GM12878 (cell line): ENCODE results near the gene HMGXB4. TPM values are rescaled to one million over a fixed set of nuclear protein-coding genes. Genes with fewer than 3 reads are reported as not detected.

Source experiments
- ATAC-seq: fragments of 200-7000 bp; cut with Tn5 transposase; 3 replicates; pipeline ENCODE4 v1.9.1; 2020; ENCODE audit warnings: mild to moderate bottlenecking, moderate library complexity
- BruUV-seq: library from RNA; stranded (reverse); fragments of 400-500 nt; replicated peaks from 2 replicates; lab custom pipeline; 2021; lab: Mats Ljungman, UMichigan
- CTCF ChIA-PET: fragments of 300-600 bp; sonication (Branson Sonifier 250); formaldehyde crosslinking; extraction: SDS; loops from one replicate; lab custom pipeline; 2021; ENCODE audit warnings: inconsistent platforms; lab: Yijun Ruan, JAX
- POLR2A ChIA-PET: fragments of 350-600 bp; formaldehyde crosslinking; extraction: SDS; loops from one replicate; lab custom pipeline; 2021; ENCODE audit warnings: inconsistent platforms; lab: Charles Lee
- RAD21 ChIA-PET: fragments of 300-600 bp; sonication (Branson Sonifier 250); formaldehyde crosslinking; loops from one replicate; lab custom pipeline; 2023; ENCODE audit warnings: antibody characterized with exemption; ENCODE audit not compliant: unreplicated experiment; lab: Charles Lee
- SMC1A ChIA-PET: fragments of 300-600 bp; sonication (Branson Sonifier 250); formaldehyde crosslinking; loops from one replicate; lab custom pipeline; 2023; ENCODE audit not compliant: unreplicated experiment, uncharacterized antibody; lab: Charles Lee
- DNase-seq: peaks from one replicate; pipeline ENCODE4 v3.0.0-alpha.2; 2011; ENCODE audit warnings: low read depth, low spot score
- FAIRE-seq: peaks from 3 replicates; lab custom pipeline; 2011; peaks lifted over from hg19 to GRCh38; lab: Jason Lieb, UNC
- H2AFZ ChIP-seq: 2 replicates; pipeline ENCODE4 v1.6.0; 2011; ENCODE audit warnings: low read depth, low read length, control low read depth; ENCODE audit not compliant: control insufficient read depth
- H3K27ac ChIP-seq: 2 replicates; pipeline ENCODE4 v1.5.1; 2011; ENCODE audit warnings: control low read depth; ENCODE audit not compliant: control insufficient read depth, insufficient read depth
- H3K27me3 ChIP-seq, 2 experiments: replicated peaks in 1 of 2; 2 replicates each; pipeline versions ENCODE4 v1.6.0 to v1.6.1; 2011; ENCODE audit warnings: low read length in 1 of 2; ENCODE audit not compliant: control insufficient read depth in 2 of 2, insufficient read depth in 2 of 2
- H3K36me3 ChIP-seq, 2 experiments: 2 replicates each; pipeline ENCODE4 v1.5.1; 2011; ENCODE audit warnings: low read length in 1 of 2; ENCODE audit not compliant: control insufficient read depth in 2 of 2, insufficient read depth in 2 of 2
- H3K4me1 ChIP-seq: 2 replicates; pipeline ENCODE4 v1.6.1; 2011; ENCODE audit warnings: mild to moderate bottlenecking, low read length, moderate library complexity, mixed read lengths; ENCODE audit not compliant: control insufficient read depth, insufficient read depth
- H3K4me2 ChIP-seq: 2 replicates; pipeline ENCODE4 v1.6.0; 2011; ENCODE audit warnings: control low read depth; ENCODE audit not compliant: control insufficient read depth, insufficient read depth
- H3K4me3 ChIP-seq: fragments of 200-600 bp; sonication (generic); 2 replicates; pipeline ENCODE4 v1.5.1; 2016
- H3K79me2 ChIP-seq: 2 replicates; pipeline ENCODE4 v1.6.0; 2011; ENCODE audit warnings: low read length; ENCODE audit not compliant: control insufficient read depth, insufficient read depth
- H3K9ac ChIP-seq: 2 replicates; pipeline ENCODE4 v1.8.0; 2011; ENCODE audit warnings: low read length, control low read depth, mixed read lengths; ENCODE audit not compliant: control insufficient read depth, insufficient read depth
- H3K9me3 ChIP-seq: replicated peaks from 3 replicates; pipeline ENCODE4 v1.5.1; 2011; ENCODE audit warnings: mild to moderate bottlenecking, low read length; ENCODE audit not compliant: control insufficient read depth, insufficient read depth
- H4K20me1 ChIP-seq: 2 replicates; pipeline ENCODE4 v1.6.0; 2011; ENCODE audit not compliant: control insufficient read depth, insufficient read depth
- CHD1 ChIP-seq: IDR thresholded peaks from 2 replicates; pipeline ENCODE4 v1.6.1; 2012; ENCODE audit warnings: low read depth, low read length, improper control_type of control experiment
- CTCF ChIP-seq, 3 experiments: IDR thresholded peaks in 2 of 3; conservative IDR thresholded peaks in 1 of 3; 2 replicates each; pipeline ENCODE4 v1.5.1; 2011; ENCODE audit warnings: low read depth in 3 of 3, low read length in 3 of 3, mild to moderate bottlenecking in 3 of 3, control low read depth in 2 of 3, moderate library complexity in 2 of 3, inconsistent platforms in 1 of 3, mixed read lengths in 1 of 3; ENCODE audit not compliant: control insufficient read depth in 2 of 3, insufficient read depth in 1 of 3; ENCODE audit errors: extremely low read depth in 1 of 3
- EED ChIP-seq: sonication (generic); IDR thresholded peaks from 2 replicates; pipeline ENCODE4 v1.6.1; 2016; ENCODE audit warnings: antibody characterized with exemption, low read depth
- POLR2A ChIP-seq: IDR thresholded peaks from 2 replicates; pipeline ENCODE4 v1.6.1; 2011; ENCODE audit warnings: low read depth, mild to moderate bottlenecking, low read length
- RBBP5 ChIP-seq: fragments of 200-600 bp; sonication (generic); conservative IDR thresholded peaks from 2 replicates; pipeline ENCODE4 v1.6.1; 2016
- ZBED1 ChIP-seq: IDR thresholded peaks from 2 replicates; pipeline ENCODE4 v1.6.1; 2016; ENCODE audit warnings: borderline replicate concordance
- ZNF207 ChIP-seq: fragments of 450-650 bp; IDR thresholded peaks from 2 replicates; pipeline ENCODE4 v1.6.1; 2014; ENCODE audit warnings: antibody characterized with exemption, mild to moderate bottlenecking, borderline replicate concordance
- WGBS: methylation state at CpG from one replicate; pipeline ENCODE4 v1.1.6; 2016; ENCODE audit warnings: low lambda C conversion rate; ENCODE audit not compliant: insufficient replicate concordance, insufficient coverage; ENCODE audit errors: missing lambda C conversion rate; 5-methylcytosine and 5-hydroxymethylcytosine counted together
- in situ Hi-C: fragments of 300-500 bp; cut with MboI; formaldehyde crosslinking; loops from 9 replicates; pipeline ENCODE4 v1.14.3; 2018; ENCODE audit warnings: mixed read lengths
- intact Hi-C: fragments of 100-400 bp; cut with micrococcal nuclease; formaldehyde crosslinking; loops from one replicate; pipeline ENCODE4 v1.14.2; 2022; ENCODE audit not compliant: unreplicated experiment
- polyA plus RNA-seq, 11 experiments: library from polyadenylated mRNA; depleted of rRNA in 4 of 11; unstranded in 6 of 11; stranded (reverse) in 5 of 11; fragments of >200 nt; fragmentation: Nextera tagmentation in 4 of 11; fragmentation: Illumina TruSeq in 1 of 11; extraction: Ambion mirVana in 4 of 11; extraction: Trizol in 1 of 11; gene quantifications; 1 replicate in 1 of 11; 2 replicates in 10 of 11; pipeline versions ENCODE4 v1.2.1 to v1.2.3, GENCODE V29; 2011 to 2016; ENCODE audit warnings: inconsistent platforms in 2 of 11, missing spikeins in 2 of 11, low read depth in 1 of 11
- total RNA-seq, 4 experiments: library from RNA; depleted of rRNA in 3 of 4; stranded (reverse); fragments of >200 nt in 3 of 4; fragmentation: Illumina TruSeq in 1 of 4; extraction: Trizol in 1 of 4; gene quantifications; 2 replicates each; pipeline versions ENCODE4 v1.2.1 to v1.2.3, GENCODE V29; 2013 to 2021
- TF ChIP-seq, protein P1 (sequence below): fragments of 450-650 bp; formaldehyde crosslinking; IDR thresholded peaks from 2 replicates; pipeline ENCODE4 v1.4.0; 2020; ENCODE audit warnings: mild to moderate bottlenecking, moderate library complexity

The HMGXB4 gene
- total and polyA plus RNA-seq, 10 of the 15 experiments (the other 5 are each of a cell fraction or from before 2014, with no cell fraction given): 15.5 to 44.5 (median 24.9) TPM

DNA sequence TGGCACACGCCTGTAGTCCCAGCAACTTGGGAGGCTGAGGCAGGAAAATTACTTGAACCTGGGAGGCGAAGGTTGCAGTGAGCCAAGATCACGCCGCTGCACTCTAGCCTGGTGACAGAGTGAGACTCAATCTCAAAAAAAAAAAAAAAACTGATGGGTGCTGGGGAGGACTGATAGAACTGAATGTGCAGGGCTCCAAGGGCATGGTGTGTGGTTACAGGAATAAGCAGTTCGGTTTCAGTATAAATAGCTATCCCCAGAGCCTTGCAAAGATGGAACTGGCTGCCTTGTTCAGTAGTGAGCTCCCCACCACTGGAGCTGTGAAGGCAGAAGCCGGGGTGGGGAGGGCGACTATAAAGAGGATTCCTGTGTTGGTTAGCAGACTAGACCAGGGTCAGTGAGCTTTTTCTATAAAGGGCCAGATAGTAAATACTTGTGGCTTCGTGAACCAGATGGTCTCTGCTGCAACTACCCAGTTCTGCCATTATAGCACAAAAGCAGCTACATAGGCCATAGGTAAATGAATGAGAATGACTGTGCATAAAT, 48.3 kb downstream of the HMGXB4 start:
- H3K36me3 ChIP-seq: no peaks in the 10 kb centered on the region
- no peak overlapping the region for H3K4me3 ChIP-seq
- ATAC-seq: no peak
- no peak for DNase-seq
- peaks cover under 1% of the 10 kb centered on the region for H3K79me2 ChIP-seq
- H3K27ac ChIP-seq: no peak overlapping the region
- WGBS: 89% methylated on average over 8 of the region's 8 CpGs
- H3K4me1 ChIP-seq: peaks cover 38% of the 10 kb centered on the region
- intact Hi-C loops (loop anchor here (5.0 kb wide), 3 partner anchors 48 to 178 kb away; partner anchors contain the start of genes HMGXB4 and MCM5), in situ Hi-C loops (no loop called here)
- H4K20me1 ChIP-seq: no peaks in the 10 kb centered on the region
- no peak for FAIRE-seq
- no peak overlapping the region for H3K9ac ChIP-seq
- H3K4me2 ChIP-seq: no peak overlapping the region
- RAD21 ChIA-PET: interaction anchor here (0.9 to 3.2 kb wide), 4 partner anchors 17 to 105 kb away, joined by 3 to 15 read pairs (median 4); no protein-coding TSS in a partner anchor
- SMC1A ChIA-PET: interaction anchor here (1.0 to 2.4 kb wide), 8 partner anchors 8 to 105 kb away, joined by 3 to 10 read pairs (median 4); partner anchors contain the start of gene HMGXB4
- H3K27me3 ChIP-seq: no peaks in the 10 kb centered on the region
- no TSS peak for BruUV-seq
- no peaks in the 10 kb centered on the region for H3K9me3 ChIP-seq
- no peak for TF ChIP-seq RBBP5
- no peak for TF ChIP-seq CTCF (IDR thresholded peaks at IDR 0.05 in 2 of 3, conservative IDR thresholded peaks at IDR 0.05 in 1 of 3; ENCODE audit: control insufficient read depth in 2 of 3, extremely low read depth in 1 of 3, insufficient read depth in 1 of 3, low read depth in 3 of 3, low read length in 3 of 3)
- TF ChIP-seq CHD1: no peak
- TF ChIP-seq EED: no peak
- TF ChIP-seq, protein P1, sequence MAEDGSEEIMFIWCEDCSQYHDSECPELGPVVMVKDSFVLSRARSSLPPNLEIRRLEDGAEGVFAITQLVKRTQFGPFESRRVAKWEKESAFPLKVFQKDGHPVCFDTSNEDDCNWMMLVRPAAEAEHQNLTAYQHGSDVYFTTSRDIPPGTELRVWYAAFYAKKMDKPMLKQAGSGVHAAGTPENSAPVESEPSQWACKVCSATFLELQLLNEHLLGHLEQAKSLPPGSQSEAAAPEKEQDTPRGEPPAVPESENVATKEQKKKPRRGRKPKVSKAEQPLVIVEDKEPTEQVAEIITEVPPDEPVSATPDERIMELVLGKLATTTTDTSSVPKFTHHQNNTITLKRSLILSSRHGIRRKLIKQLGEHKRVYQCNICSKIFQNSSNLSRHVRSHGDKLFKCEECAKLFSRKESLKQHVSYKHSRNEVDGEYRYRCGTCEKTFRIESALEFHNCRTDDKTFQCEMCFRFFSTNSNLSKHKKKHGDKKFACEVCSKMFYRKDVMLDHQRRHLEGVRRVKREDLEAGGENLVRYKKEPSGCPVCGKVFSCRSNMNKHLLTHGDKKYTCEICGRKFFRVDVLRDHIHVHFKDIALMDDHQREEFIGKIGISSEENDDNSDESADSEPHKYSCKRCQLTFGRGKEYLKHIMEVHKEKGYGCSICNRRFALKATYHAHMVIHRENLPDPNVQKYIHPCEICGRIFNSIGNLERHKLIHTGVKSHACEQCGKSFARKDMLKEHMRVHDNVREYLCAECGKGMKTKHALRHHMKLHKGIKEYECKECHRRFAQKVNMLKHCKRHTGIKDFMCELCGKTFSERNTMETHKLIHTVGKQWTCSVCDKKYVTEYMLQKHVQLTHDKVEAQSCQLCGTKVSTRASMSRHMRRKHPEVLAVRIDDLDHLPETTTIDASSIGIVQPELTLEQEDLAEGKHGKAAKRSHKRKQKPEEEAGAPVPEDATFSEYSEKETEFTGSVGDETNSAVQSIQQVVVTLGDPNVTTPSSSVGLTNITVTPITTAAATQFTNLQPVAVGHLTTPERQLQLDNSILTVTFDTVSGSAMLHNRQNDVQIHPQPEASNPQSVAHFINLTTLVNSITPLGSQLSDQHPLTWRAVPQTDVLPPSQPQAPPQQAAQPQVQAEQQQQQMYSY: no peak
- no peak for TF ChIP-seq ZBED1
- no peak for TF ChIP-seq ZNF207
- no peak for TF ChIP-seq POLR2A
- CTCF ChIA-PET: interaction anchor here (1.1 to 2.1 kb wide), 5 partner anchors 28 to 104 kb away, joined by 3 to 9 read pairs (median 4); partner anchors contain the start of gene HMGXB4
- POLR2A ChIA-PET: interaction anchor here (0.6 to 2.2 kb wide), 5 partner anchors 20 to 80 kb away, joined by 3 to 7 read pairs (median 5); partner anchors contain the start of gene HMGXB4
- no peak overlapping the region for H2AFZ ChIP-seq
